ENCODE results near the gene VTN.

The VTN gene

GRCh38 chr17:28370035-28370743 is at the start of gene VTN:
Gene VTN (minus strand): TSS chr17:28370307. CDS start chr17:28370203, 104 bp downstream.
- no peak for TF ChIP-seq CTCF (IDR thresholded peaks at IDR 0.05)

- TF ChIP-seq CTCF (IDR thresholded peaks at IDR 0.05): peak; percentile 83
These were observed 46.7 kb upstream of the VTN start for GRCh38 chr17:28416703-28417311.

GRCh38 chr17:28415886-28416285 is 45.8 kb upstream of the VTN start:
- TF ChIP-seq CTCF (IDR thresholded peaks at IDR 0.05): no peak

GRCh38 chr17:28413804-28414203 is 43.7 kb upstream of the VTN start:
- TF ChIP-seq CTCF (IDR thresholded peaks at IDR 0.05): no peak

GRCh38 chr17:28412099-28412498 is 42.0 kb upstream of the VTN start:
- no peak for TF ChIP-seq CTCF (IDR thresholded peaks at IDR 0.05)

- TF ChIP-seq CTCF (IDR thresholded peaks at IDR 0.05): no peak
These were observed 37.8 kb upstream of the VTN start for GRCh38 chr17:28407974-28408306.

GRCh38 chr17:28407130-28407973 is 37.2 kb upstream of the VTN start:
- no peak for TF ChIP-seq CTCF (IDR thresholded peaks at IDR 0.05)
